Measurements from ENCODE around the gene TRMT61B. TPM values are rescaled to one million over a fixed set of nuclear protein-coding genes. Genes with fewer than 3 reads are reported as not detected.

TRMT61B gene
- total and polyA plus RNA-seq, 2 of the 13 experiments (the other 11 are each of a cell fraction or from before 2014, with no cell fraction given), result 19.7 to 23.5 TPM

DNA sequence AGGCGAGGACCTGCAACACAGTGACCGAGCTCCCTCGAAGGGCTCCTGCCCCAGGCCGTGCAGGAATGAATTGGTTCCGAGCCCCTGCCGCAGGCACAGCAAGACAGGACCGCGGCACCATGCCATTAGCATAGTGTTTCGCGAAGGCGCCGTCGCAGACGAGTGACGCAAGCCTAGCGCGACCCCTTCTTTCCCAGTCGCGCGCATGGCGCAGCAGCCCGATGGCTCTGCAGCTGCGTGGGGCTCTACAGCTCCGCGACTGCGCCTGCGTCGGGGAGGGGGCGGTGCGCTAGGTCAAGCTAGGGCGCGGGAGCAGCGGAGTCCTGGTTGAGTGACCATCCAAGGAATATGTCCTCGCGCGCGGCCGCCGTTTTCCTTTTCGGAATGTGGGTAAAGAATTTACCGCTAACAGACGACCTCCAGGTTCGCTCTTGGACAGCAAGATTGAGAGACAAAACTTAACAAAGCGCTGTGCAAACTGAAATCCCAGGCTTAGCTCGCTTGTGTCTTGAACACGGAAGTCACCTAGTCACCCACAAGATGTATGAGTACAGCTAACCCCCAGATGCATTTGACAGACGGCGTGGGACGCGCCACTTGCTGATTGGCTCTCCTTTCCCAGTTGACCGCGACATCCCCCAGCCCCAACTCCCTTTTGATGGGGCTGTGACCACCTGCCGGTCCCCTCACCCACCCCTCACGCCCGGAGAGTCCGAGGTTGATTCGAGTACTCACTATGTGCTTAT, at the start of gene TRMT61B (continued):
- TF ChIP-seq, protein P1, sequence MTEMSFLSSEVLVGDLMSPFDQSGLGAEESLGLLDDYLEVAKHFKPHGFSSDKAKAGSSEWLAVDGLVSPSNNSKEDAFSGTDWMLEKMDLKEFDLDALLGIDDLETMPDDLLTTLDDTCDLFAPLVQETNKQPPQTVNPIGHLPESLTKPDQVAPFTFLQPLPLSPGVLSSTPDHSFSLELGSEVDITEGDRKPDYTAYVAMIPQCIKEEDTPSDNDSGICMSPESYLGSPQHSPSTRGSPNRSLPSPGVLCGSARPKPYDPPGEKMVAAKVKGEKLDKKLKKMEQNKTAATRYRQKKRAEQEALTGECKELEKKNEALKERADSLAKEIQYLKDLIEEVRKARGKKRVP (CRISPR knock-in tag; IDR thresholded peaks at IDR 0.05), result peak in 1 of 2 experiments; percentile 84; a peak in 2 of 4 replicates
- peak; percentile 78; the same call in 1 of the 2 replicates for TF ChIP-seq ZNF713 (CRISPR knock-in tag; IDR thresholded peaks at IDR 0.05)
- TF ChIP-seq HNF4A (CRISPR knock-in tag; IDR thresholded peaks at IDR 0.05), result peak; percentile 58
- peak; percentile 91; the same call in 1 of the 2 replicates for TF ChIP-seq ZNF891 (CRISPR knock-in tag; IDR thresholded peaks at IDR 0.05)
- TF ChIP-seq, protein P2, sequence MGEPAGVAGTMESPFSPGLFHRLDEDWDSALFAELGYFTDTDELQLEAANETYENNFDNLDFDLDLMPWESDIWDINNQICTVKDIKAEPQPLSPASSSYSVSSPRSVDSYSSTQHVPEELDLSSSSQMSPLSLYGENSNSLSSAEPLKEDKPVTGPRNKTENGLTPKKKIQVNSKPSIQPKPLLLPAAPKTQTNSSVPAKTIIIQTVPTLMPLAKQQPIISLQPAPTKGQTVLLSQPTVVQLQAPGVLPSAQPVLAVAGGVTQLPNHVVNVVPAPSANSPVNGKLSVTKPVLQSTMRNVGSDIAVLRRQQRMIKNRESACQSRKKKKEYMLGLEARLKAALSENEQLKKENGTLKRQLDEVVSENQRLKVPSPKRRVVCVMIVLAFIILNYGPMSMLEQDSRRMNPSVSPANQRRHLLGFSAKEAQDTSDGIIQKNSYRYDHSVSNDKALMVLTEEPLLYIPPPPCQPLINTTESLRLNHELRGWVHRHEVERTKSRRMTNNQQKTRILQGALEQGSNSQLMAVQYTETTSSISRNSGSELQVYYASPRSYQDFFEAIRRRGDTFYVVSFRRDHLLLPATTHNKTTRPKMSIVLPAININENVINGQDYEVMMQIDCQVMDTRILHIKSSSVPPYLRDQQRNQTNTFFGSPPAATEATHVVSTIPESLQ (CRISPR knock-in tag; conservative IDR thresholded peaks at IDR 0.05), result peak; percentile 94
- peak; percentile 82 for TF ChIP-seq REL (CRISPR knock-in tag; conservative IDR thresholded peaks at IDR 0.05)
- TF ChIP-seq ZNF282 (IDR thresholded peaks at IDR 0.05; ENCODE audit: partially characterized antibody), result no peak
- TF ChIP-seq NCOA2 (CRISPR knock-in tag; IDR thresholded peaks at IDR 0.05), result peak; percentile 84
- 0 out of 2 replicates have a peak, but pooled peaks have one; percentile 21 for TF ChIP-seq STAG1 (CRISPR knock-in tag; IDR thresholded peaks at IDR 0.05)
- TF ChIP-seq, protein P3, sequence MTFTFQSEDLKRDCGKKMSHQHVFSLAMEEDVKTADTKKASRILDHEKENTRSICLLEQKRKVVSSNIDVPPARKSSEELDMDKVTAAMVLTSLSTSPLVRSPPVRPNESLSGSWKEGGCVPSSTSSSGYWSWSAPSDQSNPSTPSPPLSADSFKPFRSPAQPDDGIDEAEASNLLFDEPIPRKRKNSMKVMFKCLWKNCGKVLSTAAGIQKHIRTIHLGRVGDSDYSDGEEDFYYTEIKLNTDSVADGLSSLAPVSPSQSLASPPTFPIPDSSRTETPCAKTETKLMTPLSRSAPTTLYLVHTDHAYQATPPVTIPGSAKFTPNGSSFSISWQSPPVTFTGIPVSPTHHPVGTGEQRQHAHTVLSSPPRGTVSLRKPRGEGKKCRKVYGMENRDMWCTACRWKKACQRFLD (CRISPR knock-in tag; IDR thresholded peaks at IDR 0.05; ENCODE audit: borderline replicate concordance), result peak; percentile 84; the same call in 1 of the 2 replicates
- peak; percentile 82 for TF ChIP-seq GATAD2A (CRISPR knock-in tag; IDR thresholded peaks at IDR 0.05)
- TF ChIP-seq TAF1 (CRISPR knock-in tag; IDR thresholded peaks at IDR 0.05), result peak; percentile 95
- 0 out of 2 replicates have a peak, but pooled peaks have one; percentile 54 for TF ChIP-seq ZNF569 (CRISPR knock-in tag; IDR thresholded peaks at IDR 0.05; ENCODE audit: borderline replicate concordance)
- TF ChIP-seq, protein P4, sequence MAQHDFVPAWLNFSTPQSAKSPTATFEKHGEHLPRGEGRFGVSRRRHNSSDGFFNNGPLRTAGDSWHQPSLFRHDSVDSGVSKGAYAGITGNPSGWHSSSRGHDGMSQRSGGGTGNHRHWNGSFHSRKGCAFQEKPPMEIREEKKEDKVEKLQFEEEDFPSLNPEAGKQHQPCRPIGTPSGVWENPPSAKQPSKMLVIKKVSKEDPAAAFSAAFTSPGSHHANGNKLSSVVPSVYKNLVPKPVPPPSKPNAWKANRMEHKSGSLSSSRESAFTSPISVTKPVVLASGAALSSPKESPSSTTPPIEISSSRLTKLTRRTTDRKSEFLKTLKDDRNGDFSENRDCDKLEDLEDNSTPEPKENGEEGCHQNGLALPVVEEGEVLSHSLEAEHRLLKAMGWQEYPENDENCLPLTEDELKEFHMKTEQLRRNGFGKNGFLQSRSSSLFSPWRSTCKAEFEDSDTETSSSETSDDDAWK (CRISPR knock-in tag; IDR thresholded peaks at IDR 0.05), result no peak
- TF ChIP-seq, protein P5, sequence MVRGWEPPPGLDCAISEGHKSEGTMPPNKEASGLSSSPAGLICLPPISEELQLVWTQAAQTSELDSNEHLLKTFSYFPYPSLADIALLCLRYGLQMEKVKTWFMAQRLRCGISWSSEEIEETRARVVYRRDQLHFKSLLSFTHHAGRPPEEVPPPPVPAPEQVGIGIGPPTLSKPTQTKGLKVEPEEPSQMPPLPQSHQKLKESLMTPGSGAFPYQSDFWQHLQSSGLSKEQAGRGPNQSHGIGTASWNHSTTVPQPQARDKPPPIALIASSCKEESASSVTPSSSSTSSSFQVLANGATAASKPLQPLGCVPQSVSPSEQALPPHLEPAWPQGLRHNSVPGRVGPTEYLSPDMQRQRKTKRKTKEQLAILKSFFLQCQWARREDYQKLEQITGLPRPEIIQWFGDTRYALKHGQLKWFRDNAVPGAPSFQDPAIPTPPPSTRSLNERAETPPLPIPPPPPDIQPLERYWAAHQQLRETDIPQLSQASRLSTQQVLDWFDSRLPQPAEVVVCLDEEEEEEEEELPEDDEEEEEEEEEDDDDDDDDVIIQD (CRISPR knock-in tag; IDR thresholded peaks at IDR 0.05; ENCODE audit: low read depth), result peak; percentile 91
- TF ChIP-seq, protein P6, sequence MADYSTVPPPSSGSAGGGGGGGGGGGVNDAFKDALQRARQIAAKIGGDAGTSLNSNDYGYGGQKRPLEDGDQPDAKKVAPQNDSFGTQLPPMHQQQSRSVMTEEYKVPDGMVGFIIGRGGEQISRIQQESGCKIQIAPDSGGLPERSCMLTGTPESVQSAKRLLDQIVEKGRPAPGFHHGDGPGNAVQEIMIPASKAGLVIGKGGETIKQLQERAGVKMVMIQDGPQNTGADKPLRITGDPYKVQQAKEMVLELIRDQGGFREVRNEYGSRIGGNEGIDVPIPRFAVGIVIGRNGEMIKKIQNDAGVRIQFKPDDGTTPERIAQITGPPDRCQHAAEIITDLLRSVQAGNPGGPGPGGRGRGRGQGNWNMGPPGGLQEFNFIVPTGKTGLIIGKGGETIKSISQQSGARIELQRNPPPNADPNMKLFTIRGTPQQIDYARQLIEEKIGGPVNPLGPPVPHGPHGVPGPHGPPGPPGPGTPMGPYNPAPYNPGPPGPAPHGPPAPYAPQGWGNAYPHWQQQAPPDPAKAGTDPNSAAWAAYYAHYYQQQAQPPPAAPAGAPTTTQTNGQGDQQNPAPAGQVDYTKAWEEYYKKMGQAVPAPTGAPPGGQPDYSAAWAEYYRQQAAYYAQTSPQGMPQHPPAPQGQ (CRISPR knock-in tag; IDR thresholded peaks at IDR 0.05; ENCODE audit: borderline replicate concordance), result peak; percentile 75; the same call in 1 of the 2 replicates
- TF ChIP-seq ZFP36L2 (CRISPR knock-in tag; IDR thresholded peaks at IDR 0.05), result no peak; the same call in 1 of the 2 replicates
- TF ChIP-seq, protein P7, sequence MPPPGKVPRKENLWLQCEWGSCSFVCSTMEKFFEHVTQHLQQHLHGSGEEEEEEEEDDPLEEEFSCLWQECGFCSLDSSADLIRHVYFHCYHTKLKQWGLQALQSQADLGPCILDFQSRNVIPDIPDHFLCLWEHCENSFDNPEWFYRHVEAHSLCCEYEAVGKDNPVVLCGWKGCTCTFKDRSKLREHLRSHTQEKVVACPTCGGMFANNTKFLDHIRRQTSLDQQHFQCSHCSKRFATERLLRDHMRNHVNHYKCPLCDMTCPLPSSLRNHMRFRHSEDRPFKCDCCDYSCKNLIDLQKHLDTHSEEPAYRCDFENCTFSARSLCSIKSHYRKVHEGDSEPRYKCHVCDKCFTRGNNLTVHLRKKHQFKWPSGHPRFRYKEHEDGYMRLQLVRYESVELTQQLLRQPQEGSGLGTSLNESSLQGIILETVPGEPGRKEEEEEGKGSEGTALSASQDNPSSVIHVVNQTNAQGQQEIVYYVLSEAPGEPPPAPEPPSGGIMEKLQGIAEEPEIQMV (CRISPR knock-in tag; IDR thresholded peaks at IDR 0.05; ENCODE audit: low read depth), result peak; percentile 80; the same call in 1 of the 2 replicates
